CD1c-positive myeloid dendritic cell (primary cell): ENCODE results near the gene RGS13.

ENCODE experiments used
- DNase-seq: peaks from one replicate; pipeline ENCODE4 v3.0.0-alpha.2; 2016; ENCODE audit errors: extremely low spot score

The RGS13 gene

GRCh38 chr1:192635939-192636338 lies at the start of gene RGS13:
TSS of gene RGS13 (plus strand) at chr1:192636147. CDS start at chr1:192644335, 8,188 bp downstream.
- no peak for DNase-seq

GRCh38 chr1:192587386-192588266 lies 48.3 kb upstream of the RGS13 start:
- no peak for DNase-seq

- DNase-seq, result no peak
Observed at GRCh38 chr1:192588546-192588945, 47.4 kb upstream of the RGS13 start.

GRCh38 chr1:192589813-192590212 lies 46.1 kb upstream of the RGS13 start:
- DNase-seq, result no peak

- no peak for DNase-seq
Observed at GRCh38 chr1:192592517-192592916, 43.4 kb upstream of the RGS13 start.

- no peak for DNase-seq
Observed at GRCh38 chr1:192592981-192593708, 42.8 kb upstream of the RGS13 start.

- DNase-seq, result no peak
Observed at GRCh38 chr1:192595299-192595698, 40.6 kb upstream of the RGS13 start.

- no peak for DNase-seq
Observed at GRCh38 chr1:192598589-192598988, 37.4 kb upstream of the RGS13 start.

GRCh38 chr1:192600275-192600674 lies 35.7 kb upstream of the RGS13 start:
- DNase-seq, result peak; percentile 14

GRCh38 chr1:192601143-192601542 lies 34.8 kb upstream of the RGS13 start:
- DNase-seq, result no peak

- DNase-seq, result peak; percentile 60
Observed at GRCh38 chr1:192601567-192601966, 34.4 kb upstream of the RGS13 start.

- no peak for DNase-seq
Observed at GRCh38 chr1:192602757-192603156, 33.2 kb upstream of the RGS13 start.

- no peak for DNase-seq
Observed at GRCh38 chr1:192603218-192603787, 32.6 kb upstream of the RGS13 start.

- peak; percentile 71 for DNase-seq
Observed at GRCh38 chr1:192604979-192605620, 30.8 kb upstream of the RGS13 start.

- no peak for DNase-seq
Observed at GRCh38 chr1:192608671-192609070, 27.3 kb upstream of the RGS13 start.

GRCh38 chr1:192609110-192610079 lies 26.6 kb upstream of the RGS13 start:
- DNase-seq, result peak; percentile 89

GRCh38 chr1:192610112-192610889 lies 25.6 kb upstream of the RGS13 start:
- peak; percentile 62 for DNase-seq

GRCh38 chr1:192615055-192615454 lies 20.9 kb upstream of the RGS13 start:
- no peak for DNase-seq

- no peak for DNase-seq
Observed at GRCh38 chr1:192620071-192620635, 15.8 kb upstream of the RGS13 start.
